HCT116 (cell line): ENCODE measurements around the gene CCL11.

Experiments used
- ATF3 ChIP-seq: IDR thresholded peaks from 2 replicates; pipeline ENCODE4 v1.6.1; 2012
- CEBPB ChIP-seq: IDR thresholded peaks from 2 replicates; pipeline ENCODE4 v1.6.1; 2012; ENCODE audit warnings: low read depth
- CTCF ChIP-seq, 3 experiments: fragments of 200-600 bp in 1 of 3; sonication (generic) in 1 of 3; IDR thresholded peaks in 2 of 3; conservative IDR thresholded peaks in 1 of 3; 2 replicates each; pipeline ENCODE4 v1.5.1; 2012 to 2017; ENCODE audit warnings: low read depth in 2 of 3, low read length in 2 of 3, antibody characterized with exemption in 1 of 3, borderline replicate concordance in 1 of 3, control low read depth in 1 of 3, mild to moderate bottlenecking in 1 of 3, mixed read lengths in 1 of 3, mixed run types in 1 of 3, moderate library complexity in 1 of 3; ENCODE audit not compliant: insufficient read depth in 1 of 3
- ELF1 ChIP-seq: IDR thresholded peaks from 2 replicates; pipeline ENCODE4 v1.6.1; 2012; ENCODE audit warnings: low read depth, borderline replicate concordance
- JUND ChIP-seq: IDR thresholded peaks from 2 replicates; pipeline ENCODE4 v1.6.1; 2012
- POLR2A ChIP-seq: IDR thresholded peaks from 2 replicates; pipeline ENCODE4 v1.7.0; 2011; ENCODE audit warnings: borderline replicate concordance; ENCODE audit not compliant: insufficient read depth, insufficient read length; ENCODE audit errors: extremely low read depth
- POLR2AphosphoS5 ChIP-seq: IDR thresholded peaks from 2 replicates; pipeline ENCODE4 v1.6.1; 2011; ENCODE audit warnings: mild to moderate bottlenecking, low read depth, low read length, moderate library complexity
- RAD21 ChIP-seq: IDR thresholded peaks from 2 replicates; pipeline ENCODE4 v1.6.1; 2012; ENCODE audit warnings: low read depth, mild to moderate bottlenecking

DNA sequence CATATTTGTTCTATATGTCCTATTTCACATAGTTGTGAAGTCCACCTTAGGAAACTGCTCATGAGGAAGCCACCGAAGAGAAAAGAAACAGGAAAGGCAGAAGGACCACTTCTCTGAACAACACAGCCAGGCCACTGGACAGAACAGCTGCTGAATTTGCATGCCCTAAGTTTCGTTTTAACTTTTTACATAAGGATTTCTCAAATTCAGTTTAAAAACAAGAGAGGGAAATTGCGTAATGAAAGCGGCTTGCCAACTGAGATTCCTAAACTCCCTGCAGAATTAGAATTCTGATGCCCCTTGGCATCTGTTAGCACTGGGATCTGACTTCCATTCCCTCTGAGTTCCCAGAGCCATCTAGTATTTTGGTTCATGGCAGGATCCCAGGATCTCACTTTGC is 28.7 kb downstream of the CCL11 start:
- TF ChIP-seq POLR2A (no peak), CTCF (IDR thresholded peaks at IDR 0.05 in 2 of 3, conservative IDR thresholded peaks at IDR 0.05 in 1 of 3; ENCODE audit: borderline replicate concordance in 1 of 3, insufficient read depth in 1 of 3, low read depth in 2 of 3, low read length in 2 of 3) (no peak), ELF1 (no peak), POLR2AphosphoS5 (no peak), JUND (no peak), RAD21 (no peak), CEBPB (no peak), ATF3 (no peak)
